ENCODE data around the gene SLC9A3.
A peak's percentile ranks its signal among the peaks of the same experiment; 100 is the strongest.

- TF ChIP-seq CTCF (IDR thresholded peaks at IDR 0.05 in 4 of 5, conservative IDR thresholded peaks at IDR 0.05 in 1 of 5) (peak in 3 of 5 experiments; percentile 15 to 50 (median 24)), POLR2A (IDR thresholded peaks at IDR 0.05) (no peak)
Observed at GRCh38 chr5:446883-447263, 77.4 kb downstream of the SLC9A3 start.

All from gastrocnemius medialis (tissue), 4 donors.